ENCODE measurements around the gene CTSW. TPM values are rescaled to one million over a fixed set of nuclear protein-coding genes. Genes with fewer than 3 reads are reported as not detected.
A peak's percentile ranks its signal among the peaks of the same experiment; 100 is the strongest.

The CTSW gene
- total and polyA plus RNA-seq, 2 of the 4 experiments (the other 2 are of a cell fraction): 0.07 to 0.18 TPM

DNA sequence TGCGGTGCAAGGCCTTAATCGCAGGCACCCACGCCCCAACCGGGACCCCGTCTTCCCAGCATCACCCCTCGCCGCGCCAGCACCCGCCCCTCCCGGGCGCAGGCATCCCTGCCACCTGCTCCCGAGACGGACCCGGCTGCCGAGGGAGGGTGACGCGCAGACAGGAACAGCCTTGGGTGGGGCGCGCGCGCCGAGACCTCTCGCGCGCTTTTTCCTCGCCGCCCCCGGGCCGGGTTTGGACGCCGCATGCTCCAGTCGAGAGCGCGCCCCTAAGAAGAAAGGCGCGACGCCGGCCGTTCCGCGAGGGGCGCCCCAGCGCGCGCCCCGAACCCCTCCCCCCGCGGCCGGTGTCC lies 22.2 kb upstream of the CTSW start:
- Histone ChIP-seq H2AK5ac (ENCODE audit: low read depth, low read length) (peak overlapping the region; percentile 81; the same call in 1 of the 2 replicates), H3K79me1 (ENCODE audit: low read depth in 1 of 2, low read length in 2 of 2) (peaks cover 25 to 70% of the 10 kb centered on the region in 2 experiments), H4K91ac (ENCODE audit: insufficient read depth, low read depth, low read length) (peak overlapping the region; percentile 80; the same call in 1 of the 2 replicates), H2BK20ac (ENCODE audit: low read depth, low read length) (no peak overlapping the region), H3K56ac (ENCODE audit: extremely low read depth, insufficient read depth, low read length) (peak overlapping the region; percentile 29), H2BK120ac (ENCODE audit: low read depth, low read length) (no peak overlapping the region), H3K9me3 (ENCODE audit: control insufficient read depth, insufficient read depth, low read length) (no peaks in the 10 kb centered on the region), H3K9ac (ENCODE audit: low read depth, low read length) (peak overlapping the region; percentile 77), H3K4me2 (ENCODE audit: low read depth, low read length) (peak overlapping the region; percentile 57), H3K36me3 (ENCODE audit: control insufficient read depth, insufficient read depth, low read length) (peaks cover 50% of the 10 kb centered on the region), H3K4me1 (ENCODE audit: control insufficient read depth, insufficient read depth, low read length) (peaks cover 11% of the 10 kb centered on the region), H2AK9ac (replicated peaks; ENCODE audit: low read depth, low read length, poor library complexity) (peak overlapping the region; percentile 100), H3K27me3 (ENCODE audit: control insufficient read depth, insufficient read depth, low read length) (no peaks in the 10 kb centered on the region), H3K27ac (ENCODE audit: insufficient read depth, low read length) (peak overlapping the region; percentile 93), H4K20me1 (ENCODE audit: insufficient read depth, low read length) (peaks cover 58% of the 10 kb centered on the region), H3K23ac (ENCODE audit: low read depth, low read length) (0 out of 2 replicates have a peak overlapping the region, but pooled peaks have one; percentile 41), H2AFZ (replicated peaks; ENCODE audit: low read length, poor library complexity) (peak overlapping the region; percentile 51), H3K18ac (ENCODE audit: low read depth, low read length) (peak overlapping the region; percentile 19; the same call in 1 of the 2 replicates), H3K4ac (ENCODE audit: low read depth, low read length) (peak overlapping the region; percentile 89), H4K8ac (ENCODE audit: low read depth in 2 of 2, low read length in 2 of 2) (peak overlapping the region in 1 of 2 experiments; percentile 46; a peak in 1 of 4 replicates), H3K9me1 (ENCODE audit: insufficient read depth, low read length) (peaks cover 29% of the 10 kb centered on the region), H4K5ac (ENCODE audit: low read depth, low read length) (peak overlapping the region; percentile 45), H2BK5ac (ENCODE audit: low read depth, low read length, poor library complexity, severe bottlenecking) (peak overlapping the region; percentile 81), H3K4me3 (ENCODE audit: insufficient read depth, low read depth, low read length) (peak overlapping the region; percentile 89), H2BK15ac (ENCODE audit: low read depth, low read length) (no peak overlapping the region), H3K14ac (replicated peaks; ENCODE audit: low read depth, low read length) (peak overlapping the region; percentile 93)
- TF ChIP-seq MXI1 (IDR thresholded peaks at IDR 0.05; ENCODE audit: borderline replicate concordance, low read depth, low read length): no peak
- no peak for TF ChIP-seq RCOR1 (IDR thresholded peaks at IDR 0.05; ENCODE audit: insufficient replicate concordance, low read length)
- TF ChIP-seq ELK1 (IDR thresholded peaks at IDR 0.05; ENCODE audit: borderline replicate concordance, low read depth, low read length): no peak
- no peak for TF ChIP-seq CHD1 (IDR thresholded peaks at IDR 0.05; ENCODE audit: low read depth, low read length)
- TF ChIP-seq RFX5 (IDR thresholded peaks at IDR 0.05; ENCODE audit: low read depth, low read length): no peak
- intact Hi-C loops (cut with micrococcal nuclease): loop anchor here (1.0 kb wide), 1 partner anchor 31 kb away; the partner anchor contains the start of gene FIBP
- in situ Hi-C loops (cut with MboI; ENCODE audit: low sequenced_read_pairs): no loop called here
- BruUV-seq (replicated peaks): no TSS peak
- dilution Hi-C loops (cut with HindIII; ENCODE audit: low sequenced_read_pairs, unreplicated experiment): no loop called here
- 0% methylated on average over 14 of the region's 49 CpGs; no CpG with 5 or more reads in 1 of the 2 experiments for WGBS, 2 experiments (ENCODE audit: extremely low coverage in 2 of 2, insufficient read length in 1 of 2)
- DNase-seq (no peak), ATAC-seq (ENCODE audit: low read depth) (no peak)
- POLR2A ChIA-PET (ENCODE audit: unreplicated experiment): interaction anchor here (1.0 kb wide), 1 partner anchor 9 kb away, joined by 3 read pairs; no protein-coding TSS in a partner anchor
- CTCF ChIA-PET: interaction anchor here (1.0 kb wide), 1 partner anchor 40 kb away, joined by 3 read pairs; no protein-coding TSS in a partner anchor

All from IMR-90 (cell line).